ENCODE results near the gene TXNDC11. TPM values are rescaled to one million over a fixed set of nuclear protein-coding genes. Genes with fewer than 3 reads are reported as not detected.

TXNDC11 gene
- total and polyA plus RNA-seq, 9 donors = 18.1 to 27.9 (median 22.0) TPM

DNA sequence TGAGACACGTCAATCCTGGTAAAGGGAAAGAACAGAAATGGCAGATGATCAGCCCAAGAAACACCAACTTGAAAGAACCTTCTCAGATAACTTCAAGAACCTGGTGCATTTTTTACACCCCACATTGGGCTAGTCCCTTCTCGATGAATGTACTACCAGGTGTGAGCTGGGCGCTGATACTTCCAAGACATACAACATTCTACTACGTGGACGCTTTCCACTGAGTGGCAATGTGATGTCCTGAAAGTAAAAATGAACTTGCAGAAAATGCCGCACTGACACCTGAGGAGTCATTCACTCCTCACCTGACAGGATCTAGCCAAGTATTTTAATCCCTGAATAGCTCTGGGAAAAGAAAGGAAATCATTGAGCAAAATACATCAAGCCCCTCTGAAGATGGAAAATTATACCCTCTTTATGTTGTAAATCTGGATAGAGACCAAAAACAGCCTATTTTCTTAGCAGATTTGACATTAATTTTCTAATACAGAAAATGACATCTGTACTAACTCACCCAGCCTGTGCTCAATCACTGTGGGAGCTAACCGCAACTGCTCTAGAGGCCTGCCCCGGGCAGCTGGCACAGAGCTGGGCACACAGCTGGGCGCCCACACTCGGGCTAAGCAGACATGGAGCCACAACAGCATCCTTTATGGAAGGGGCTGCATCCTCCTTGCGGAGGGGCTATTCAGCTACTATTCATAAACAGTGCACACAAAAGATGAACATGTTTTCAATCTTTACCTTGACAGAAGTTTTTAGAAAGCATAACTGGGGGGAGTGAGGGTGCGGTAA lies 58.2 kb downstream of the TXNDC11 start:
- Histone ChIP-seq H3K9me3 (replicated peaks; ENCODE audit: control insufficient read depth, low read depth, low read length) (no peaks in the 10 kb centered on the region), H3K27me3 (ENCODE audit: control insufficient read depth, insufficient read depth, low read length) (no peaks in the 10 kb centered on the region), H3K36me3 (ENCODE audit: control insufficient read depth, insufficient read depth, low read length) (peaks cover 49% of the 10 kb centered on the region), H3K4me1 (ENCODE audit: control insufficient read depth, insufficient read depth, low read length) (peaks cover 49% of the 10 kb centered on the region), H3K27ac (ENCODE audit: low read length) (no peak overlapping the region), H3K4me3 (ENCODE audit: low read length) (no peak overlapping the region)
- WGBS (ENCODE audit: insufficient coverage) = 78% methylated on average over 4 of the region's 12 CpGs
- no peak for DNase-seq

DNA sequence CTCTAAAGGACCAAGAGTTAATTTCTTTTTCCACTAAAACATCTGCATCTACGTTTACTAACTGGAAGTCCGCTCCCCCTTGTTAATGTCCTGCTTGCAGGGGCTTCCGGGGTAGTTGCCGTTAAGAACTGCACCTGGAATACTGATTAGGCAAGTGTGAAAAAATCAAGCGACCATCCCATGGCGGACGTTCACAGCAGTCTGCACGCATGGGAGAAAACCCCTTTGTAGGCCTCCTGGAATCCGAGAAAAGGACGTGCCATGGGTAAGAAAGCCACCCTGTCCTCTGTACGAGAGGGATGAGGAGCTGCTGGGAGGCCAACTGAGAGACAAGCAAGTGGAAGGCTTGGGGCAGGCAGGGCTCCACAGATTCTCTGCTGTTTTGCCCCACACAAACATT lies 59.5 kb downstream of the TXNDC11 start:
- H3K9me3 ChIP-seq (replicated peaks; ENCODE audit: control insufficient read depth, low read depth, low read length) = no peaks in the 10 kb centered on the region
- peaks cover 58% of the 10 kb centered on the region for H3K36me3 ChIP-seq (ENCODE audit: control insufficient read depth, insufficient read depth, low read length)
- peaks cover 53% of the 10 kb centered on the region for H3K4me1 ChIP-seq (ENCODE audit: control insufficient read depth, insufficient read depth, low read length)
- no peak overlapping the region for H3K4me3 ChIP-seq (ENCODE audit: low read length)
- peak; percentile 68 for DNase-seq
- peak overlapping the region; percentile 66 for H3K27ac ChIP-seq (ENCODE audit: low read length)
- 15% methylated on average over 8 of the region's 11 CpGs for WGBS (ENCODE audit: insufficient coverage)
- no peaks in the 10 kb centered on the region for H3K27me3 ChIP-seq (ENCODE audit: control insufficient read depth, insufficient read depth, low read length)

DNA sequence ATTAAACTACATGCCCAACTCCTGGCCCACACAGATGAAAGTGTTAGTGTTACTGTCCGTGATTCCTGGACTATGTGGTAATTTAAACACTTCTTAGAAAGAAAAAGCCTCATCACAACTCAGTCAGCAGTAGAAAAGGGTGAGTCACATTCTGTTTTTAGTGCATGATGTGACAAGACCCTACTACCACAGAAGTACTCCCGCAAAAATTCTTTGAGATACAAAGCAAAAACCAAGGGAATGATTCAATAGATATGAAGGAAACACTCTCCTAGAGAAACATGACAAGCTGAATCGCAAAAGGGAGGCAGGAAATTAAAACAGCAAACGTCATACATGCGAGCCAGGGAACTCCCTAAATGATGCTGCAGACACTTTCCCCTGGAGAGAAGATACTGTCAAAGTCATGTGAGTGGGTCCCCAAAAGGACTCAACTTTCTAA lies 60.0 kb downstream of the TXNDC11 start:
- 20% methylated on average over 1 of the region's 5 CpGs for WGBS (ENCODE audit: insufficient coverage)
- peak; percentile 67 for DNase-seq
- Histone ChIP-seq H3K36me3 (ENCODE audit: control insufficient read depth, insufficient read depth, low read length) (peaks cover 62% of the 10 kb centered on the region), H3K27me3 (ENCODE audit: control insufficient read depth, insufficient read depth, low read length) (no peaks in the 10 kb centered on the region), H3K27ac (ENCODE audit: low read length) (peak overlapping the region; percentile 66), H3K4me1 (ENCODE audit: control insufficient read depth, insufficient read depth, low read length) (peaks cover 53% of the 10 kb centered on the region), H3K9me3 (replicated peaks; ENCODE audit: control insufficient read depth, low read depth, low read length) (no peaks in the 10 kb centered on the region), H3K4me3 (ENCODE audit: low read length) (no peak overlapping the region)

DNA sequence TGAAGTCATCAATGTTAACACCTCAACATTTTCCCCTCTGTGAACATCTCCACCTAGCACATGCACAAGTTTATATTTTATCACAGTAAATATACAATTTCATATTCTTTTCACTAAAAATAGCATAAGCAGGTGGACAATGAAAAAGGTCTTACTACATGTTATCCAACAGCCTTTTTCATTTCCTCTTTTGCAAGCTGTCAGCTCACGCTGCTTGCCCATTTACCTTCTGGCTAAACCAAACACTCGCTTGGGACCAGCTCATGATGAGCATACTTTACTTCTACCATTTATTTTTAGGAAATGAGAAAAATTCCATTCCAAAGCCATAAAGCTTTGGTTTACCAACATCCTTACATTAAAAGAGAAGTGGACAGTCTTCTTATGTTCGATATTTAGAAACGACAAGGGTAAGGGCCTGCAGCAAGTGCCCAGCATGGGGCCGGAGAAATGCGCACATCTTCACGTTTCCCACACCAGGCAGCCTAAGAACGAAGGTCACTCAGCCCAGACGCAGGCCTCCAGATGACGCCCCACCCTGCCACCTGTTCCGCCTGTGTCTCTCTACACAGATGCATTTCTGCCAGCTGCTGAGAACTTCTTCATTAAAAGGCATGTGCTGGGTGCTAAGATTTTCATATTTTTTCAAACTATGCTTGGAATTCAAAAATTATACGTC lies 60.5 kb downstream of the TXNDC11 start:
- 67% methylated on average over 9 of the region's 12 CpGs for WGBS (ENCODE audit: insufficient coverage)
- Histone ChIP-seq H3K27me3 (ENCODE audit: control insufficient read depth, insufficient read depth, low read length) (no peaks in the 10 kb centered on the region), H3K4me1 (ENCODE audit: control insufficient read depth, insufficient read depth, low read length) (peaks cover 49% of the 10 kb centered on the region), H3K27ac (ENCODE audit: low read length) (peak overlapping the region; percentile 66), H3K4me3 (ENCODE audit: low read length) (no peak overlapping the region), H3K36me3 (ENCODE audit: control insufficient read depth, insufficient read depth, low read length) (peaks cover 62% of the 10 kb centered on the region), H3K9me3 (replicated peaks; ENCODE audit: control insufficient read depth, low read depth, low read length) (no peaks in the 10 kb centered on the region)
- peak; percentile 72 for DNase-seq

DNA sequence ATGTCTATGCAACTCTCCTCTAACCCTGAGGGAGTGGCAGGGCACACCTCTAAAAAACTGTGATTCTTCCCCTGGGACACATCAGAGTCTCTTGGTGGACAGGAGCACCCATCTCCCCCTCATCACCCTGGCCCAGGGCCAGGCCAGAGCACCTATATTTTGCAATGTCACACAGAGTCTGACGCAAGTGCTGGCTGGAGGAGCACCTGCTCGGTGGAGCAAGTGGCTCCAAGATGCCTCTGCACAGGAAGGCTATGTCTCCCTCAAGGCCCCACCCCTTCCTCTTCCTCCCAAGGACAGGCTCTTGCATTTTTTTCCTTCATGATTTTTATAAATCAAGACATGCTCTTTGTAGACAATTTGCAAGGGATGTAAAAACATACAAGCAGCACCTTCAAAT lies 61.1 kb downstream of the TXNDC11 start:
- Histone ChIP-seq H3K36me3 (ENCODE audit: control insufficient read depth, insufficient read depth, low read length) (peaks cover 62% of the 10 kb centered on the region), H3K27me3 (ENCODE audit: control insufficient read depth, insufficient read depth, low read length) (no peaks in the 10 kb centered on the region), H3K27ac (ENCODE audit: low read length) (no peak overlapping the region), H3K9me3 (replicated peaks; ENCODE audit: control insufficient read depth, low read depth, low read length) (no peaks in the 10 kb centered on the region), H3K4me3 (ENCODE audit: low read length) (no peak overlapping the region), H3K4me1 (ENCODE audit: control insufficient read depth, insufficient read depth, low read length) (peaks cover 46% of the 10 kb centered on the region)
- no peak for DNase-seq
- WGBS (ENCODE audit: insufficient coverage) = 33% methylated on average over 2 of the region's 2 CpGs

DNA sequence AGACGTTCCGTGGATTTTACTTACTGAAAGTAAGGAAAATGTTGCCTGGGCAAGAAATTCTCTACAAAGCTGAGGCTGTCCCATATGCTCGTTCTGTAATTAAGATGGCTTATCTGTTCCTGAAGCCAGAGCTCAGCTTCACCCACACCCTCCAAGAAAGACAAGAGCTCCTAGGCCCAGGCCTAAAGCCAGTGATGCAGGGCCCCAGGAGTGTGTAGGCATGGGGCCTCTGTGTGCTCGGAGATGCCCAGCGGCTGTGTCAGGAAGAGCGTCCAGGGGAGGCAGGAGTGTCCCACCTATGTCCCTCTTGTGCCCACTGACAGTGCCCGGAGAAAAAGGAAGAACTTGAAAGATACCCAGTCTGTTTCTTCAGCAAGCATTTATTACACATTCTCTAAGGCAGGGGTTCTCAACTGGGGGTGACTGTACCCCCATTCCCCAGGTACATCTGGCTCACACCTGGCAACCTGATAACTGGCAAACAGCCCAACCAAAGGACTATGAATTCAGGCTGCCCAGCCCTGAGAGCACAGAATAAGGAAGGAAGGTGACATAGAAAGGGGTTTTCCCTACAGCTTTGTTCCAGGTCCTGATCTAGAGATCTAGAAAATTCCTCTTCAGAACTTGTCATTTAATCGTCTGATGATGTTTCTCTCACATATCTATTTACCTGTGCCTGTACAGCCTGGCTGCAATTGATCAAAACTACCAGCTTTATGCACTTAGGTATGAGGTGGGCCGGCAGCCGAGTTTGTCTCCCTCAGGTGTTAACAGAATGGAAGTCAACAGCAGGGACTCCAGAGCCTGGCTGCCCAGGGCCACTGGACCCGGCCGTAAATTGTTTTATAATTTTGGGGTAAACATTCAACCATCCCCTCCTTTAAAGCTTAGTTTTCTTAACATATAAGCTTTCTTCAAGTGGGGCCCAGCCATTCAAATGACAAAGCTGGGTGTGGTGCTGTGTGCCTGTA lies 62.4 kb downstream of the TXNDC11 start:
- no peaks in the 10 kb centered on the region for H3K9me3 ChIP-seq (replicated peaks; ENCODE audit: control insufficient read depth, low read depth, low read length)
- no peak for DNase-seq
- peaks cover 68% of the 10 kb centered on the region for H3K36me3 ChIP-seq (ENCODE audit: control insufficient read depth, insufficient read depth, low read length)
- H3K27ac ChIP-seq (ENCODE audit: low read length) = no peak overlapping the region
- H3K4me3 ChIP-seq (ENCODE audit: low read length) = no peak overlapping the region
- H3K4me1 ChIP-seq (ENCODE audit: control insufficient read depth, insufficient read depth, low read length) = peaks cover 53% of the 10 kb centered on the region
- WGBS (ENCODE audit: insufficient coverage) = 92% methylated on average over 2 of the region's 12 CpGs
- no peaks in the 10 kb centered on the region for H3K27me3 ChIP-seq (ENCODE audit: control insufficient read depth, insufficient read depth, low read length)

DNA sequence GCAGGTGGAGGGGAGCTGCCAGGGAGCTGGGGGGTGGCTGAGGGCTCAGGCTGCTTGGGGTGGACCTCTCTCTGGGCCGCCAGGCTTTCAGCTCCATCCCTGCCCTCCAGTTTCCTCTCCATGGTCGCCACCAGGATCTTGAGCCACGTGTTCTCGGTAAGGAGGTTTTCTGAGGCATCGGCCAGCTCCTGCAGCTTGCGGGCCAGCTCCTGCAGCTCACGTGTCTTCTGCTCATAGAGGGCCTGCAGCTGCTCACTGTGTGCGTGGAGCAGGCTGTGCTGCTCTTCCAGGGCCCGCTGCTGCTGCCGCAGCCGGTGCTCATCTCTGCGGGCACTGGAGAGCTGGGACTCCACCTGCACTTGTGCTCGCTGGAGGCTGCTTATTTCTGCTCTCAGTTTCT lies 63.4 kb downstream of the TXNDC11 start:
- Histone ChIP-seq H3K4me1 (ENCODE audit: control insufficient read depth, insufficient read depth, low read length) (peaks cover 62% of the 10 kb centered on the region), H3K27ac (ENCODE audit: low read length) (no peak overlapping the region)

DNA sequence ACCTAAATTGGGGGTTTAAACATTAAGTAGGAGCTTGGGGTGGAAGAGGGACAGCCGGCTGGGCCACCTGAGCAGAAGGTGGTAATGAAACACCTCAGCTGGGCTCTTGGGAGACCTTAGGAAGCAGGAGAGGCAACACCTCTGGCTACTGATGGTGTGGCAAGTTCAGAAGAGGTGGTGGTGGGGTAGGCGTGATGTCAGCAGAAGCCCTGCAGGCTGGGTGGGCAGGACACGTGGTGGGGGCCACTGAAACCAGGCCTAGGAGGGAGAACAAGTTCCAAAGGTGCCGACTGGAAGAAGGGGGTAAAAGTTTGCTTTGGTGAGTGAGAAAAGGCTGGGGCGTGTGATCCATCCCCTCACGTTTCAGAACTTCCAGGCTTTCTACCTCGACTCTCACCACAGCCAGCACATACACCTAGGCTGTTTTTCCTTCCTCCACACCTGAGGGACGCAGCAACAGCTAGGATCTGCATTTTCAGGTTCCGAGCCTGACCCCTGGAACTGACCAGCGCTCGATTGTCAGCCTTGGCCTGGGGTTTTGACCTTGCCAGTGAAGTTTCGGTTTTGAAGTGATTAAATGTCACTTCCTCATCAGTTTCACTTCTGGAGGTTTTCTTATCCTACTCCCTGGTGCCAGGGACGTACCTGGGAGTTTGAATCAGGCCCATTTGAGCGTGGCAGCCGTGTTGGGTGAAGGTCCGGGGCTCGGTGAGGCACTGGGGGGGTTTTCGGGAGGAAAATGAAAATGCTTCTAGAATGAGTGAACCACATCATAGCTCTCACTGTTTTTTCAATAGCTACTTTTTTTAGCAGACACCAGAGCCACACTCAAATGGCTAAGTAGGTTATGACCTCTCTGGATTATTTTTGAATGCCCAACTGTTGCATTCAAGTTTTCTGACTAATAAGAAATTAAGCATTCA lies 64.4 kb downstream of the TXNDC11 start:
- Histone ChIP-seq H3K27ac (ENCODE audit: low read length) (no peak overlapping the region), H3K4me1 (ENCODE audit: control insufficient read depth, insufficient read depth, low read length) (peaks cover 65% of the 10 kb centered on the region), H3K36me3 (ENCODE audit: control insufficient read depth, insufficient read depth, low read length) (peaks cover 58% of the 10 kb centered on the region), H3K4me3 (ENCODE audit: low read length) (no peak overlapping the region), H3K9me3 (replicated peaks; ENCODE audit: control insufficient read depth, low read depth, low read length) (no peaks in the 10 kb centered on the region), H3K27me3 (ENCODE audit: control insufficient read depth, insufficient read depth, low read length) (no peaks in the 10 kb centered on the region)
- 72% methylated on average over 9 of the region's 18 CpGs for WGBS (ENCODE audit: insufficient coverage)
- no peak for DNase-seq

More for the DNA sequence above, 63.4 kb downstream of the TXNDC11 start:
- no peak for DNase-seq
- Histone ChIP-seq H3K36me3 (ENCODE audit: control insufficient read depth, insufficient read depth, low read length) (peaks cover 60% of the 10 kb centered on the region), H3K4me3 (ENCODE audit: low read length) (no peak overlapping the region), H3K9me3 (replicated peaks; ENCODE audit: control insufficient read depth, low read depth, low read length) (no peaks in the 10 kb centered on the region), H3K27me3 (ENCODE audit: control insufficient read depth, insufficient read depth, low read length) (no peaks in the 10 kb centered on the region)
- 76% methylated on average over 13 of the region's 13 CpGs for WGBS (ENCODE audit: insufficient coverage)

DNA sequence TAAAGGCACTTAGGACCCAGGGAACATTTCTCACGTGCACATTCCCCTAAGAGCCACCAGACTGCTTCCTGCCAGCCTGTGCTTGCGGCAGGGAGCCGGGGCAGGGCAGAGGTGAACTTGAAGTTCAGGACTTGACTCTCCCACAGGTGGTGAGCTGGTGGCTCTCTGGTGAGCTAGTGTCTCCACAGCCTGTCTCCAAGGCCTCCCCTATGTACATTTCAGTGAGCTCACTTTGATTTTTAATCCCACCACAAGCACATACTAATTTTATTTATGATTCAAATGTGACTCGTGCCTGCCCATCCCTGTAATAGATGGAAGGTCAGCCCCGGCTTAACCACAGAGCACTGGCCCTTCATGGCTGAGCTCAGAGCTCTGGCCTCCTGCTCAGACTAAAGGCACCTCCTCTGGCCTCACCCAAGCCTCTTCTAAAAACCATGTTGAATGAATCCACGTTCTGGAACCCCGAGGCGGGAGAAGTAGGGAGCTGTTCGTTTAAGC lies 65.2 kb downstream of the TXNDC11 start:
- peaks cover 67% of the 10 kb centered on the region for H3K4me1 ChIP-seq (ENCODE audit: control insufficient read depth, insufficient read depth, low read length)
- H3K27me3 ChIP-seq (ENCODE audit: control insufficient read depth, insufficient read depth, low read length) = no peaks in the 10 kb centered on the region
- H3K4me3 ChIP-seq (ENCODE audit: low read length) = no peak overlapping the region
- no peaks in the 10 kb centered on the region for H3K9me3 ChIP-seq (replicated peaks; ENCODE audit: control insufficient read depth, low read depth, low read length)
- H3K27ac ChIP-seq (ENCODE audit: low read length) = no peak overlapping the region
- WGBS (ENCODE audit: insufficient coverage) = 47% methylated on average over 6 of the region's 9 CpGs
- no peak for DNase-seq
- peaks cover 58% of the 10 kb centered on the region for H3K36me3 ChIP-seq (ENCODE audit: control insufficient read depth, insufficient read depth, low read length)
